Testis (tissue), 2 donors: Measurements from ENCODE around the gene BTG2.

Experiments
- CTCF ChIP-seq, 3 experiments: fragments of 450-650 bp in 2 of 3; fragments of 200-600 bp in 1 of 3; sonication (generic) in 1 of 3; IDR thresholded peaks; one replicate each; pipeline ENCODE4 v1.5.1; 2016 to 2019; ENCODE audit warnings: antibody characterized with exemption in 3 of 3, mild to moderate bottlenecking in 2 of 3, moderate library complexity in 1 of 3
- POLR2A ChIP-seq: fragments of 450-650 bp; IDR thresholded peaks from one replicate; pipeline ENCODE4 v1.6.1; 2017; ENCODE audit warnings: antibody characterized with exemption, mild to moderate bottlenecking, moderate library complexity

- TF ChIP-seq CTCF (IDR thresholded peaks at IDR 0.05) = no peak
- TF ChIP-seq POLR2A = no peak
These were observed 44.6 kb downstream of the BTG2 start for GRCh38 chr1:203349773-203350524.
